ENCODE data around the gene ELFN1.

GRCh38 chr7:1763033-1763432 lies 93.0 kb downstream of the ELFN1 start:
- TF ChIP-seq CTCF (IDR thresholded peaks at IDR 0.05) (no peak), EP300 (IDR thresholded peaks at IDR 0.05) (no peak)
